ENCODE measurements around the gene RPS4Y1.
"Not testable (repeated sequence)": the region's sequence is repeated elsewhere in the genome, so short reads cannot be mapped to it uniquely, and the experiment has no call there.

Gene RPS4Y1

GRCh38 chrY:2841471-2841893 lies at the start of gene RPS4Y1:
RPS4Y1 (plus strand) TSS chrY:2841602; CDS start chrY:2841625, 23 bp downstream.
- DNase-seq: no peak

GRCh38 chrY:2796977-2797523 lies 44.4 kb upstream of the RPS4Y1 start:
- no peak for DNase-seq

- DNase-seq: no peak
Measured at GRCh38 chrY:2797991-2798390, 43.4 kb upstream of the RPS4Y1 start.

GRCh38 chrY:2800246-2800645 lies 41.2 kb upstream of the RPS4Y1 start:
- no peak for DNase-seq

GRCh38 chrY:2817146-2817896 lies 24.1 kb upstream of the RPS4Y1 start:
- DNase-seq: not testable (repeated sequence)

GRCh38 chrY:2824471-2824870 lies 16.9 kb upstream of the RPS4Y1 start:
- DNase-seq: no peak

- DNase-seq: no peak
Measured at GRCh38 chrY:2828497-2828896, 12.9 kb upstream of the RPS4Y1 start.

GRCh38 chrY:2835230-2835629 lies 6.2 kb upstream of the RPS4Y1 start:
- no peak for DNase-seq

- DNase-seq: no peak
Measured at GRCh38 chrY:2837078-2837477, 4.3 kb upstream of the RPS4Y1 start.

- no peak for DNase-seq
Measured at GRCh38 chrY:2837932-2838331, 3.5 kb upstream of the RPS4Y1 start.

GRCh38 chrY:2846791-2847190 lies 5.4 kb downstream of the RPS4Y1 start:
- no peak for DNase-seq

- no peak for DNase-seq
Measured at GRCh38 chrY:2848384-2848783, 7.0 kb downstream of the RPS4Y1 start.

GRCh38 chrY:2849368-2849767 lies 8.0 kb downstream of the RPS4Y1 start:
- DNase-seq: no peak

- DNase-seq: no peak
Measured at GRCh38 chrY:2854145-2854774, 12.9 kb downstream of the RPS4Y1 start.

- DNase-seq: no peak
Measured at GRCh38 chrY:2857068-2857467, 15.7 kb downstream of the RPS4Y1 start.

- no peak for DNase-seq
Measured at GRCh38 chrY:2857686-2858085, 16.3 kb downstream of the RPS4Y1 start.

GRCh38 chrY:2859782-2860181 lies 18.4 kb downstream of the RPS4Y1 start:
- no peak for DNase-seq

- no peak for DNase-seq
Measured at GRCh38 chrY:2860511-2860910, 19.1 kb downstream of the RPS4Y1 start.

- DNase-seq: no peak
Measured at GRCh38 chrY:2866581-2866980, 25.2 kb downstream of the RPS4Y1 start.

GRCh38 chrY:2867469-2867868 lies 26.1 kb downstream of the RPS4Y1 start:
- no peak for DNase-seq

GRCh38 chrY:2868035-2868607 lies 26.7 kb downstream of the RPS4Y1 start:
- DNase-seq: no peak

GRCh38 chrY:2872234-2872633 lies 30.8 kb downstream of the RPS4Y1 start:
- DNase-seq: not testable (repeated sequence)

GRCh38 chrY:2874211-2874610 lies 32.8 kb downstream of the RPS4Y1 start:
- DNase-seq: no peak

- no peak for DNase-seq
Measured at GRCh38 chrY:2883561-2883960, 42.2 kb downstream of the RPS4Y1 start.

All from DMS153 (cell line).